ENCODE results near the gene PICK1. TPM values are rescaled to one million over a fixed set of nuclear protein-coding genes. Genes with fewer than 3 reads are reported as not detected.

The PICK1 gene
- total RNA-seq, 1 experiment from 2014 or later = 21.3 TPM

DNA sequence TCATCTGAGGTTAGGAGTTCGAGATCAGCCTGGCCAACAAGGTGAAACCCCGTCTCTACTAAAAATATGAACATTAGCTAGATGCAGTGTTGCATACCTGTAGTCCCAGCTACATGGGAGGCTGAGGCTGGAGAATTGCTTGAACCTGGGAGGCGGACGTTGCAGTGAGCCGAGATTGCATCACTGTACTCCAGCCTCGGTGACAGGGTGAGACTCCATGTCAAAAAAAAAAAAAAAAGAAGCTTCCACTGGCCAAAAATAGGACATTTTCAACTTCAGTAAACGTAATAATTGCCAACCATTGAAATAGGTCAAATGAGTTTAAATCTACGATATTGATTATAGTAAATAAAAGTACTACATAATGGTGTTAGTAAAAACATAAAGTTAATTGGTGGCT, 46.4 kb downstream of the PICK1 start:
- TF ChIP-seq SIN3A (IDR thresholded peaks at IDR 0.05; ENCODE audit: borderline replicate concordance, insufficient read depth, low read depth, low read length) = no peak
- ATAC-seq (no peak), DNase-seq (ENCODE audit: low read depth, low spot score) (no peak)
- Histone ChIP-seq H3K4me3 (ENCODE audit: low read depth in 2 of 2, low read length in 2 of 2) (no peak overlapping the region), H3K36me3 (ENCODE audit: control insufficient read depth, insufficient read depth, low read length) (no peaks in the 10 kb centered on the region), H3K4me1 (ENCODE audit: control insufficient read depth, insufficient read depth, low read length) (no peaks in the 10 kb centered on the region), H3K27me3 (ENCODE audit: control insufficient read depth, insufficient read depth, low read length) (no peaks in the 10 kb centered on the region), H3K27ac (ENCODE audit: low read length) (no peak overlapping the region), H3K9me3 (ENCODE audit: control insufficient read depth, insufficient read depth, low read depth, low read length) (no peaks in the 10 kb centered on the region)
- intact Hi-C loops (cut with micrococcal nuclease; ENCODE audit: unreplicated experiment) (no loop called here), in situ Hi-C loops (cut with HindIII; ENCODE audit: low pct_unique_long_range_greater_than_20kb, low sequenced_read_pairs) (no loop called here)
- ChIA-PET CTCF (interaction anchor here (0.6 to 1.2 kb wide), 4 partner anchors 11 to 132 kb away, joined by 3 to 6 read pairs (median 4); no protein-coding TSS in a partner anchor), POLR2A (interaction anchor here (0.6 kb wide), 1 partner anchor 30 kb away, joined by 3 read pairs; no protein-coding TSS in a partner anchor)
- BruUV-seq (replicated peaks) = no TSS peak

- DNase-seq (ENCODE audit: low read depth, low spot score) = no peak
- no peak for ATAC-seq
- intact Hi-C loops (cut with micrococcal nuclease; ENCODE audit: unreplicated experiment) (no loop called here), in situ Hi-C loops (cut with HindIII; ENCODE audit: low pct_unique_long_range_greater_than_20kb, low sequenced_read_pairs) (no loop called here)
- ChIA-PET POLR2A (interaction anchor here (0.6 kb wide), 1 partner anchor 30 kb away, joined by 3 read pairs; no protein-coding TSS in a partner anchor), CTCF (interaction anchor here (0.6 to 1.2 kb wide), 5 partner anchors 11 to 132 kb away, joined by 3 to 6 read pairs (median 3); no protein-coding TSS in a partner anchor)
- H3K27ac ChIP-seq (ENCODE audit: low read length) = no peak overlapping the region
- no TSS peak for BruUV-seq (replicated peaks)
- no peak overlapping the region for H3K4me3 ChIP-seq (ENCODE audit: low read depth in 2 of 2, low read length in 2 of 2)
- TF ChIP-seq, protein P1, sequence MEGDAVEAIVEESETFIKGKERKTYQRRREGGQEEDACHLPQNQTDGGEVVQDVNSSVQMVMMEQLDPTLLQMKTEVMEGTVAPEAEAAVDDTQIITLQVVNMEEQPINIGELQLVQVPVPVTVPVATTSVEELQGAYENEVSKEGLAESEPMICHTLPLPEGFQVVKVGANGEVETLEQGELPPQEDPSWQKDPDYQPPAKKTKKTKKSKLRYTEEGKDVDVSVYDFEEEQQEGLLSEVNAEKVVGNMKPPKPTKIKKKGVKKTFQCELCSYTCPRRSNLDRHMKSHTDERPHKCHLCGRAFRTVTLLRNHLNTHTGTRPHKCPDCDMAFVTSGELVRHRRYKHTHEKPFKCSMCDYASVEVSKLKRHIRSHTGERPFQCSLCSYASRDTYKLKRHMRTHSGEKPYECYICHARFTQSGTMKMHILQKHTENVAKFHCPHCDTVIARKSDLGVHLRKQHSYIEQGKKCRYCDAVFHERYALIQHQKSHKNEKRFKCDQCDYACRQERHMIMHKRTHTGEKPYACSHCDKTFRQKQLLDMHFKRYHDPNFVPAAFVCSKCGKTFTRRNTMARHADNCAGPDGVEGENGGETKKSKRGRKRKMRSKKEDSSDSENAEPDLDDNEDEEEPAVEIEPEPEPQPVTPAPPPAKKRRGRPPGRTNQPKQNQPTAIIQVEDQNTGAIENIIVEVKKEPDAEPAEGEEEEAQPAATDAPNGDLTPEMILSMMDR (IDR thresholded peaks at IDR 0.05) = no peak
- TF ChIP-seq POLR2AphosphoS5 (IDR thresholded peaks at IDR 0.05; ENCODE audit: low read depth, low read length) (no peak), SIN3A (IDR thresholded peaks at IDR 0.05; ENCODE audit: borderline replicate concordance, insufficient read depth, low read depth, low read length) (no peak), TCF7L2 (IDR thresholded peaks at IDR 0.05; ENCODE audit: low read depth, low read length) (no peak)
- TF ChIP-seq, protein P2, sequence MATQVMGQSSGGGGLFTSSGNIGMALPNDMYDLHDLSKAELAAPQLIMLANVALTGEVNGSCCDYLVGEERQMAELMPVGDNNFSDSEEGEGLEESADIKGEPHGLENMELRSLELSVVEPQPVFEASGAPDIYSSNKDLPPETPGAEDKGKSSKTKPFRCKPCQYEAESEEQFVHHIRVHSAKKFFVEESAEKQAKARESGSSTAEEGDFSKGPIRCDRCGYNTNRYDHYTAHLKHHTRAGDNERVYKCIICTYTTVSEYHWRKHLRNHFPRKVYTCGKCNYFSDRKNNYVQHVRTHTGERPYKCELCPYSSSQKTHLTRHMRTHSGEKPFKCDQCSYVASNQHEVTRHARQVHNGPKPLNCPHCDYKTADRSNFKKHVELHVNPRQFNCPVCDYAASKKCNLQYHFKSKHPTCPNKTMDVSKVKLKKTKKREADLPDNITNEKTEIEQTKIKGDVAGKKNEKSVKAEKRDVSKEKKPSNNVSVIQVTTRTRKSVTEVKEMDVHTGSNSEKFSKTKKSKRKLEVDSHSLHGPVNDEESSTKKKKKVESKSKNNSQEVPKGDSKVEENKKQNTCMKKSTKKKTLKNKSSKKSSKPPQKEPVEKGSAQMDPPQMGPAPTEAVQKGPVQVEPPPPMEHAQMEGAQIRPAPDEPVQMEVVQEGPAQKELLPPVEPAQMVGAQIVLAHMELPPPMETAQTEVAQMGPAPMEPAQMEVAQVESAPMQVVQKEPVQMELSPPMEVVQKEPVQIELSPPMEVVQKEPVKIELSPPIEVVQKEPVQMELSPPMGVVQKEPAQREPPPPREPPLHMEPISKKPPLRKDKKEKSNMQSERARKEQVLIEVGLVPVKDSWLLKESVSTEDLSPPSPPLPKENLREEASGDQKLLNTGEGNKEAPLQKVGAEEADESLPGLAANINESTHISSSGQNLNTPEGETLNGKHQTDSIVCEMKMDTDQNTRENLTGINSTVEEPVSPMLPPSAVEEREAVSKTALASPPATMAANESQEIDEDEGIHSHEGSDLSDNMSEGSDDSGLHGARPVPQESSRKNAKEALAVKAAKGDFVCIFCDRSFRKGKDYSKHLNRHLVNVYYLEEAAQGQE (IDR thresholded peaks at IDR 0.05; ENCODE audit: insufficient read depth in 1 of 2, low read depth in 2 of 2, low read length in 1 of 2) = no peak
- H3K9me3 ChIP-seq (ENCODE audit: control insufficient read depth, insufficient read depth, low read depth, low read length) = no peaks in the 10 kb centered on the region
- no peaks in the 10 kb centered on the region for H3K4me1 ChIP-seq (ENCODE audit: control insufficient read depth, insufficient read depth, low read length)
- H3K36me3 ChIP-seq (ENCODE audit: control insufficient read depth, insufficient read depth, low read length) = no peaks in the 10 kb centered on the region
- H3K27me3 ChIP-seq (ENCODE audit: control insufficient read depth, insufficient read depth, low read length) = no peaks in the 10 kb centered on the region
These were observed 46.9 kb downstream of the PICK1 start for GRCh38 chr22:38104084-38104483.

GRCh38 chr22:38106814-38107578, 49.8 kb downstream of the PICK1 start:
- in situ Hi-C loops (cut with HindIII; ENCODE audit: low pct_unique_long_range_greater_than_20kb, low sequenced_read_pairs) (no loop called here), intact Hi-C loops (cut with micrococcal nuclease; ENCODE audit: unreplicated experiment) (no loop called here)
- BruUV-seq (replicated peaks) = no TSS peak
- no peaks in the 10 kb centered on the region for H3K9me3 ChIP-seq (ENCODE audit: control insufficient read depth, insufficient read depth, low read depth, low read length)
- no peak for DNase-seq (ENCODE audit: low read depth, low spot score)
- POLR2A ChIA-PET = no interaction called here
- no peak overlapping the region for H3K4me3 ChIP-seq (ENCODE audit: low read depth in 2 of 2, low read length in 2 of 2)
- H3K27me3 ChIP-seq (ENCODE audit: control insufficient read depth, insufficient read depth, low read length) = no peaks in the 10 kb centered on the region
- no peak for ATAC-seq
- H3K27ac ChIP-seq (ENCODE audit: low read length) = no peak overlapping the region
- no peaks in the 10 kb centered on the region for H3K4me1 ChIP-seq (ENCODE audit: control insufficient read depth, insufficient read depth, low read length)
- CTCF ChIA-PET = no interaction called here
- H3K36me3 ChIP-seq (ENCODE audit: control insufficient read depth, insufficient read depth, low read length) = no peaks in the 10 kb centered on the region
- TF ChIP-seq POLR2AphosphoS5 (IDR thresholded peaks at IDR 0.05; ENCODE audit: low read depth, low read length) = no peak
